A673 (cell line): ENCODE results near the gene KCNMA1.

ENCODE experiments used
- CTCF ChIP-seq: fragments of 300-800, 200-600 bp; sonication (generic); conservative IDR thresholded peaks from 2 replicates; pipeline ENCODE4 v1.5.1; 2017; ENCODE audit warnings: low read depth, mild to moderate bottlenecking, antibody characterized with exemption, low read length, moderate library complexity, mixed read lengths
- EZH2 ChIP-seq: fragments of 200-600 bp; sonication (generic); IDR thresholded peaks from 2 replicates; pipeline ENCODE4 v1.6.1; 2017; ENCODE audit warnings: borderline replicate concordance, low read depth, mild to moderate bottlenecking, mixed read lengths, antibody characterized with exemption, low read length; ENCODE audit not compliant: poor library complexity, severe bottlenecking

- TF ChIP-seq CTCF (no peak), EZH2 (no peak)
These were observed 564.6 kb downstream of the KCNMA1 start for GRCh38 chr10:77072836-77073662.
